ENCODE measurements around the gene KCTD17. TPM values are rescaled to one million over a fixed set of nuclear protein-coding genes. Genes with fewer than 3 reads are reported as not detected.
A peak's percentile ranks its signal among the peaks of the same experiment; 100 is the strongest.

The KCTD17 gene
- total RNA-seq, 2 donors from 2014 or later, result 26.1 to 31.5 TPM

DNA sequence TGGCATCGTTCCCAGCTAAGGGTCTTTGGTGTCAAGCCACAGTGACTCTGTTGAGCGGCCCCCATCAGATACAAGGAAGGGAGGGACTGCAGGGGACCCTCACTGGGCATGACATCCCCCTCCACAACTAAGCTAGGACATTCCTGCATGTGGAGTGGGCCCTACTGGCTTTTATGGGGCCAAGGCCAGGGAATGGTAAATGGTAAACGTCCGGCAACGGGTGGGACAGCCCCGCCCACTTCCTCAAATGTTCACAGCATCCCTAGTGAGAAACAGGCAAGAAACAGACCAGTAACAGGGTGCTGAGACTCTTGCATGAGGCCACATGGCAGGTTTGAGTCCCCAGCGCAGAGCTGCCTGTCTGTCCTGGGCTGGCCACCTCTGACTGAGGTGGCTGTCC is 53.6 kb downstream of the KCTD17 start:
- DNase-seq (no peak), ATAC-seq (no peak)
- Mint-ChIP-seq H3K27ac (no peak overlapping the region), H3K27me3 (no peaks in the 10 kb centered on the region), H3K4me1 (peaks cover 9% of the 10 kb centered on the region), H3K4me3 (no peak overlapping the region), H3K36me3 (ENCODE audit: low read depth) (no peaks in the 10 kb centered on the region)
- H3K9me3 ChIP-seq (ENCODE audit: control insufficient read depth, low read length, poor library complexity, severe bottlenecking), result no peaks in the 10 kb centered on the region

DNA sequence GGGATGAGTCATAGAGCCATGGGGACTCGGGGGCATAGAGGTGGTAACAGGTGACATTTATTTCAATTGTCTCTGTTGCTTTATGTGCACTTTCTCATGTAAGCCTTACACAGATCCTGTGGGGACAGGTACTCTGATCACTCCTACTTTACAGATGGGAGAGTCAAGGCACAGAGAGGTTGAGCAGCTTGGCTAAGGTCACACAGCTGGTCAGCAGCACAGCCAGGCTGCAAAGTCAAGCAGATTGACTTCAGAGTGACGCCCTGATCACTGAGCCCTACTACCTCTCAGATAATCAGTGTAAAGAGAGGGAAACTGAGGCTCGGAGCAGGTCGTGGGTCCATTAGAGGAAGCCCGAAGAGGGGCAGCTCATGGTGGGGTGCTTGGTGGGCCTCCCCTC is 54.4 kb downstream of the KCTD17 start:
- Mint-ChIP-seq H3K4me3 (no peak overlapping the region), H3K27ac (no peak overlapping the region), H3K36me3 (ENCODE audit: low read depth) (peaks cover 2% of the 10 kb centered on the region), H3K4me1 (peaks cover 4% of the 10 kb centered on the region), H3K27me3 (no peaks in the 10 kb centered on the region)
- DNase-seq, result no peak
- H3K9me3 ChIP-seq (ENCODE audit: control insufficient read depth, low read length, poor library complexity, severe bottlenecking), result no peaks in the 10 kb centered on the region
- ATAC-seq, result no peak

DNA sequence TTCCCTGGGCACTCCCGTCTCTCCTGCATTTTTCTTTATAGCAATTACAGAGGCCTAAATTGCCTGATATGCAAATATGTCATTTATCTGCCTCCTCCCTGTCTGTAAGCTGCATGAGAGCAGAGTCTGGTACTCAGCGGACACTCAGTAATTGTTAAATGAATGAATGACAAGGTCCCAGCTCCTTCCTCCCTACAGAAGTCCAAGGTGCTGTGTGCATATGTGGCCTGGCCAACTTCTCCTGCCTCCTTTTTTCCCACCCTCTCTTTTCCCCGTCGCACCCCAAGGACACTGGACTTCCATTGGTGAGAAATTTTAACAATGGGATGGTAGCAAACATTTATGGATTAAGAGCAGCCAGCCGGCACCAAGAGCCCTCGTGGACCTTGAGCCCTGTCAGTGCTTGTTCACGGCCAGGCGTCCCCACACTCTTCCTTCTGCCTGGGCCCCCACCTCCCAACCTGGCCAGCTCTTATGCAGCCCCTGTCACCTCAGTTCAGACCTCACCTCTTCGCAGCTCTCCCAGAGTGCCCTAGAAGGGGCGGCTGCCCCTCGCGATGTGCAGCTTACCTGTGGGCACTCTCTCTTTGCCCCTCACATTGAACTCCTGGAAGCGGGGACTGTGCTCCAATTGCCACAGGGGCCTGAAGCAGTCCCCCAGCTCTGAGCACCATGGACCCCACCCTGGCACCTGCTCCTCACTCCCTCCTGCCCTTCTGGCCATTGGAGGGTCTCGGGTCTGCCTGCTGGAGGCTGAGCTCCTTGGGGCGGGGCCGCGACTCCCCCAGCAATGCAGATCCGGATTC is 56.5 kb downstream of the KCTD17 start:
- Mint-ChIP-seq H3K36me3 (ENCODE audit: low read depth) (peaks cover 7% of the 10 kb centered on the region), H3K27ac (peak overlapping the region; percentile 21), H3K4me1 (peaks cover 8% of the 10 kb centered on the region), H3K4me3 (no peak overlapping the region), H3K27me3 (no peaks in the 10 kb centered on the region)
- no peak for ATAC-seq
- no peaks in the 10 kb centered on the region for H3K9me3 ChIP-seq (ENCODE audit: control insufficient read depth, low read length, poor library complexity, severe bottlenecking)
- DNase-seq, result no peak

GRCh38 chr22:37109242-37109917 is 57.8 kb downstream of the KCTD17 start, which contains the start of gene TMPRSS6:
TMPRSS6 (minus strand) TSS chr22:37109713; CDS start chr22:37103417, 6,296 bp downstream.
- no peaks in the 10 kb centered on the region for H3K9me3 ChIP-seq (ENCODE audit: control insufficient read depth, low read length, poor library complexity, severe bottlenecking)
- Mint-ChIP-seq H3K27ac (no peak within 1 kb of the TSS), H3K4me1 (peaks cover 8% of the 10 kb centered on the region), H3K27me3 (no peaks in the 10 kb centered on the region), H3K36me3 (ENCODE audit: low read depth) (peaks cover 7% of the 10 kb centered on the region), H3K4me3 (no peak within 1 kb of the TSS)
- DNase-seq, result no peak
- no peak for ATAC-seq

DNA sequence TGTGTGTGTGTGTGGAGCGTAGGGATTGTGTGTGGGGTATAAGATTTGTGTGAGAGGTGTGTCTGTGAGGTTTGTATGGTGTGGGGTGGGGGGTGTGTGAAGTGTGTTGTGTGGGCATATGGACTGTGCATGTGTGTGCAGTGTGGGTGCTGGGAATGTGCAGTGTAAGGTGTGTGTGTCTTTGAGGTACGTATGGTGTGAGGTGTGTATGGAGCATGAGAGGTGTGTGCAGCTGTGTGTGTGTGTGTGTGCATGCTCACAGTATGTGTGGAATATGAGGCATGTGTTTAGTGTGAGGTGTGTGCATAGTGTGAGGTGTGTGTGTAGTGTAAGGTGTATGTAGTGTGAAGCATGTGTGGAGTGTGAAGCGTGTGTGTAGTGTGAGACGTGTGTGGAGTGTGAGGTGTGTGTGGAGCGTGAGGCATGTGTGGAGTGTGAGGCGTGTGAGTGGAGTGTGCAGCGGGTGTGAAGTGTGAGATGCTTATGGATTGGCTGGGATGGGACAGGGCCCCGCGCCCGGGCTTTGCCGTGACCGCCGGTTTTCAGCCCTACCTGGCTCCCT is 59.7 kb downstream of the KCTD17 start:
- Mint-ChIP-seq H3K4me1 (peaks cover 10% of the 10 kb centered on the region), H3K36me3 (ENCODE audit: low read depth) (peaks cover 7% of the 10 kb centered on the region), H3K4me3 (no peak overlapping the region), H3K27me3 (no peaks in the 10 kb centered on the region), H3K27ac (no peak overlapping the region)
- no peaks in the 10 kb centered on the region for H3K9me3 ChIP-seq (ENCODE audit: control insufficient read depth, low read length, poor library complexity, severe bottlenecking)
- ATAC-seq, result no peak
- no peak for DNase-seq

DNA sequence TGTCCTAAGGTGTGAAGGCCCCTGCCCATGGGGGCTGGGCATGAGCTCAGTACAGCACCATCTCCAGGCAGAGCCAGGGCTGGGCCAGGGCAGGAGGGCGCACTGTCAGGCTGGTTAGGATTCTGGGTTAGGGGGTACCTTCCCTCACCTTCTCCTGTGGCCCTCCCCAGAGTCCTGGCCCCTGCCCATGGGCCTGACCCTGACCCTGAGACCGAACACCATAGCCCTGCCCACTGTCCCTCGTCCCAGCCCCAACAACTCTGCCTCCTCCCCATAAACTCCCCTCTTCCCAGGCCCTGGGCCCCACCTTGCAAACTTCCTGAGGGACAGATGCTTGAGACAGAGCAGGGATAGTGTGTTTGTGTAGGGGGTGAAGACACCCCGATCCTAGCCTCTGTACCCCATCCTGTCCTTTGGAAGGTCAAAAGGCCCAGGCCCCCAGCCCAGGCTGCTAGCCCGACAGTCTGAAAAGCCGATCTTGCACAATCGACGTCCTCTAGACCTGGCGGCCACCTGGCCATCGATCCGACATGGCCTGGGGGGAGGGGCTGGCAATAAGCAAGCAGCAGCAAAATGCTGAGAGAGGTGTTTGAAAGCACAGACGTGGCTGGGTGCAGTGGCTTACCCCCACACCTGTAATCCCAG is 60.7 kb downstream of the KCTD17 start:
- peaks cover 7% of the 10 kb centered on the region for H3K36me3 Mint-ChIP-seq (ENCODE audit: low read depth)
- no peaks in the 10 kb centered on the region for H3K27me3 Mint-ChIP-seq
- peaks cover 14% of the 10 kb centered on the region for H3K4me1 Mint-ChIP-seq
- no peaks in the 10 kb centered on the region for H3K9me3 ChIP-seq (ENCODE audit: control insufficient read depth, low read length, poor library complexity, severe bottlenecking)
- DNase-seq (no peak), ATAC-seq (no peak)
- H3K27ac Mint-ChIP-seq, result no peak overlapping the region
- no peak overlapping the region for H3K4me3 Mint-ChIP-seq

Other genes with a start within 250 kb of the KCTD17 start
- 1 to 10 TPM in 1 of 2 donors, not detected in 1; 7.4 TPM for gene PVALB, start 234.7 kb upstream of the KCTD17 start, total RNA-seq
- gene NCF4, start 190.7 kb upstream of the KCTD17 start, total RNA-seq, result 10 to 100 TPM; 31.7 to 37.1 TPM
- gene CSF2RB, start 138.1 kb upstream of the KCTD17 start, total RNA-seq, result 1 to 10 TPM; 5.1 to 8.0 TPM
- gene TST, start 32.3 kb upstream of the KCTD17 start, total RNA-seq, result 10 to 100 TPM in 1 of 2 donors, under 1 TPM in 1; 0.60 to 10.7 TPM
- 10 to 100 TPM in 1 of 2 donors, 1 to 10 TPM in 1; 6.4 to 12.3 TPM for gene MPST, start 32.0 kb upstream of the KCTD17 start, total RNA-seq
- gene TMPRSS6, start 58.0 kb downstream of the KCTD17 start, total RNA-seq, result under 1 TPM; 0.31 to 0.92 TPM
- gene IL2RB, start 98.2 kb downstream of the KCTD17 start, total RNA-seq, result 100 to 1,000 TPM in 1 of 2 donors, 10 to 100 TPM in 1; 76.4 to 107 TPM
- gene C1QTNF6, start 136.5 kb downstream of the KCTD17 start, total RNA-seq, result 10 to 100 TPM; 11.2 to 11.8 TPM
- 1 to 10 TPM in 1 of 2 donors, under 1 TPM in 1; 0.37 to 2.1 TPM for gene SSTR3, start 160.7 kb downstream of the KCTD17 start, total RNA-seq
- gene RAC2, start 192.5 kb downstream of the KCTD17 start, total RNA-seq, result 100 to 1,000 TPM; 297 to 478 TPM
- 10 to 100 TPM; 89.5 to 98.7 TPM for gene CYTH4, start 230.8 kb downstream of the KCTD17 start, total RNA-seq

Measured in T-helper 17 cell (primary cell).